ENCODE results near the gene MYO1B. TPM values are rescaled to one million over a fixed set of nuclear protein-coding genes. Genes with fewer than 3 reads are reported as not detected.

Gene MYO1B
- total RNA-seq (10 to 100 TPM in 1 of 4 donors, 1 to 10 TPM in 3; 6.2 to 16.3 (median 9.5) TPM), polyA plus RNA-seq (10 to 100 TPM; 13.8 to 37.1 (median 14.8) TPM)

GRCh38 chr2:191245046-191245868 lies at the start of gene MYO1B:
MYO1B (plus strand) TSS chr2:191245404; CDS start chr2:191276896, 31,492 bp downstream.
- Histone ChIP-seq H3K4me3 (peak within 1 kb of the TSS; percentile 30 to 73 (median 60)), H3K27ac (peak within 1 kb of the TSS; percentile 48 to 68 (median 64)), H3K36me3 (no peaks in the 10 kb centered on the region), H3K4me1 (peaks cover 0 to 17% (median 10%) of the 10 kb centered on the region in 4 donors), H3K27me3 (peaks cover 0 to 22% (median 0%) of the 10 kb centered on the region in 3 donors), H3K9me3 (peaks cover 0 to 6% (median 0%) of the 10 kb centered on the region in 4 donors)
- TF ChIP-seq CTCF (IDR thresholded peaks at IDR 0.05) (no peak), POLR2AphosphoS5 (IDR thresholded peaks at IDR 0.05) (peak in 1 of 4 donors; percentile 31)
- intact Hi-C loops (cut with DNase I): no loop called here
- DNase-seq: peak; percentile 68
- 0 to 1% methylated on average over 112 of the region's 112 CpGs for WGBS, 2 donors

GRCh38 chr2:191197096-191197495 lies 48.1 kb upstream of the MYO1B start:
- no peak for DNase-seq
- WGBS, 2 donors: 98% methylated on average over 3 of the region's 3 CpGs
- intact Hi-C loops (cut with DNase I): no loop called here
- H3K4me3 ChIP-seq: no peak overlapping the region
- no peaks in the 10 kb centered on the region for H3K4me1 ChIP-seq
- no peaks in the 10 kb centered on the region for H3K9me3 ChIP-seq
- H3K36me3 ChIP-seq: no peaks in the 10 kb centered on the region
- no peaks in the 10 kb centered on the region for H3K27me3 ChIP-seq
- no peak for TF ChIP-seq CTCF (IDR thresholded peaks at IDR 0.05)
- no peak overlapping the region for H3K27ac ChIP-seq

- Histone ChIP-seq H3K36me3 (no peaks in the 10 kb centered on the region), H3K4me3 (no peak overlapping the region), H3K27ac (no peak overlapping the region), H3K27me3 (no peaks in the 10 kb centered on the region), H3K4me1 (no peaks in the 10 kb centered on the region), H3K9me3 (peaks cover 0 to under 1% (median 0%) of the 10 kb centered on the region in 4 donors)
- intact Hi-C loops (cut with DNase I): no loop called here
- DNase-seq: no peak
- TF ChIP-seq EP300 (IDR thresholded peaks at IDR 0.05) (no peak), POLR2A (IDR thresholded peaks at IDR 0.05) (no peak), CTCF (IDR thresholded peaks at IDR 0.05) (no peak), POLR2AphosphoS5 (IDR thresholded peaks at IDR 0.05) (no peak)
- WGBS, 2 donors: 96 to 97% methylated on average over 4 of the region's 4 CpGs
These were observed 46.9 kb upstream of the MYO1B start for GRCh38 chr2:191198271-191198670.

GRCh38 chr2:191199929-191200512 lies 45.2 kb upstream of the MYO1B start:
- DNase-seq: no peak
- no peak overlapping the region for H3K27ac ChIP-seq
- no peaks in the 10 kb centered on the region for H3K36me3 ChIP-seq
- no peak for TF ChIP-seq POLR2A (IDR thresholded peaks at IDR 0.05)
- TF ChIP-seq EP300 (IDR thresholded peaks at IDR 0.05): no peak
- TF ChIP-seq CTCF (IDR thresholded peaks at IDR 0.05): no peak
- TF ChIP-seq POLR2AphosphoS5 (IDR thresholded peaks at IDR 0.05): no peak
- 95 to 96% methylated on average over 6 of the region's 6 CpGs for WGBS, 2 donors
- intact Hi-C loops (cut with DNase I): no loop called here
- no peaks in the 10 kb centered on the region for H3K27me3 ChIP-seq
- no peaks in the 10 kb centered on the region for H3K4me1 ChIP-seq
- no peak overlapping the region for H3K4me3 ChIP-seq
- H3K9me3 ChIP-seq: peaks cover 0 to 2% (median 0%) of the 10 kb centered on the region in 4 donors

All from sigmoid colon (tissue), 7 donors.